ENCODE results near the gene LMF1. TPM values are rescaled to one million over a fixed set of nuclear protein-coding genes. Genes with fewer than 3 reads are reported as not detected.

LMF1 gene
- total and polyA plus RNA-seq, 2 donors (not counting 1 experiment from before 2014, with no cell fraction given): 36.4 to 63.2 TPM

DNA sequence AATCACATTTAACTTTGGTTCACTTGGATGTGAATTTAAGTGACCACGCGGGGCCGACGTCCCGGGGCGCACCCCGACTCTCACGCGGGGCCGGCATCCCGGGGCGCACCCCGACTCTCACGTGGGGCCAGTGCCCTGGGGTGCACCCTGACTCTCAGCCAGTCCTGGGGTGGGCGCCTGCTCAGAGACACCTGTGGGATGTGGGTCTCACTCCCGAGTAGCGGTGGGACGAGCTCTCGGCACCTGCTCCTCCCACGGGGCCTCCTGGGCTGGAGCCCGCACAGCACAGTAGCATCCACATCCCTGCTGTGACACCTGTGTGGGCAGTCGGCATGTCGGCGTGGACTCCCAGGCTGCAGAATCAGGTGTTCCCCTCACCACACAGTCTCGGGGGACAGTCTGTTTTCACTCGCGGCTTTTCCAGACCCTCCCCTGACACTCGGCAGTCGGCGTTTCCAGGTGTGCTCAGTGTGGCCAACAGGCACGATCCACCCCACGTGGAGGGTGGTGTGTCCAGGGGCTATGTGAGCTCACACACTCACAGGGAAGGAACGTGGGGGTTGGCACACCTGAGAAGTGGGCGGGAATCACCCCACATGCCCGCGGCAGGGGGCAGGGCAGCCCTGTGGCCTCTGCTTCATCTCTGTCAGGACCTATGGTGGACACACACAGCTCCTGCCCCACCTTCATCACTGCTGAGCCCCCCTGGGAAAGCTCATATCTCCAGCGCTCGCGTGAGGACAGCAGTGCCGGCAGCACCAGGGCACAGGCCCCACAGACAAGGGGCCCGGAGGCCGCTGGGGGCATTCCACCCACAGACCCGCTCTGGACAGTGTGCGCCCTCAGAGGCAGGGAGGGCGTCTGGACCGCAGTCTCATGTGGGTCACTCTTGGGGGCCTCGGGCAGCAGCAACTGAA, 51.8 kb downstream of the LMF1 start:
- H3K36me3 ChIP-seq (replicated peaks in 1 of 2; ENCODE audit: control extremely low read depth in 1 of 2, control insufficient read depth in 1 of 2, extremely low read depth in 1 of 2, insufficient read depth in 2 of 2, low read length in 1 of 2): no peaks in the 10 kb centered on the region
- 95% methylated on average over 47 of the region's 47 CpGs for WGBS (ENCODE audit: insufficient coverage)
- H3K4me2 ChIP-seq (replicated peaks; ENCODE audit: low read depth, low read length, poor library complexity, severe bottlenecking): no peak overlapping the region
- POLR2A ChIA-PET: no interaction called here
- H3K9me3 Mint-ChIP-seq (ENCODE audit: insufficient read depth): no peaks in the 10 kb centered on the region
- no peaks in the 10 kb centered on the region for H3K27me3 ChIP-seq (replicated peaks in 1 of 4; ENCODE audit: control extremely low read depth in 1 of 4, control insufficient read depth in 3 of 4, insufficient read depth in 4 of 4, low read length in 3 of 4)
- no peak overlapping the region for H3K27ac Mint-ChIP-seq
- intact Hi-C loops (cut with micrococcal nuclease): no loop called here
- CTCF ChIA-PET: no interaction called here
- H3K27ac ChIP-seq (ENCODE audit: low read length in 2 of 2): no peak overlapping the region
- H3K4me3 Mint-ChIP-seq: no peak overlapping the region
- peaks cover 12% of the 10 kb centered on the region for H3K4me1 Mint-ChIP-seq
- no peak for ATAC-seq (ENCODE audit: low read depth)
- H3K9me3 ChIP-seq (ENCODE audit: control extremely low read depth in 1 of 3, control insufficient read depth in 2 of 3, insufficient read depth in 1 of 3, low read length in 2 of 3): peaks cover 0 to 17% (median 0%) of the 10 kb centered on the region in 3 donors
- H3K79me2 ChIP-seq (ENCODE audit: control insufficient read depth, insufficient read depth, low read length): no peaks in the 10 kb centered on the region
- no peaks in the 10 kb centered on the region for H3K27me3 Mint-ChIP-seq
- H2AFZ ChIP-seq (ENCODE audit: insufficient read depth, low read depth, low read length, poor library complexity, severe bottlenecking): no peak overlapping the region
- TF ChIP-seq CTCF (IDR thresholded peaks at IDR 0.05) (no peak), EZH2 (IDR thresholded peaks at IDR 0.05; ENCODE audit: borderline replicate concordance, insufficient read depth, low read depth, low read length, poor library complexity, severe bottlenecking) (no peak)
- no peak for DNase-seq
- peaks cover 0 to 4% of the 10 kb centered on the region in 2 donors for H3K4me1 ChIP-seq (ENCODE audit: control insufficient read depth in 2 of 2, insufficient read depth in 2 of 2, low read length in 2 of 2)
- H3K9ac ChIP-seq (ENCODE audit: low read length): no peak overlapping the region
- H3K4me3 ChIP-seq (ENCODE audit: control extremely low read depth in 1 of 5, extremely low read depth in 1 of 5, insufficient read depth in 1 of 5, low read depth in 2 of 5, low read length in 4 of 5): no peak overlapping the region
- peaks cover 9% of the 10 kb centered on the region for H4K20me1 ChIP-seq (ENCODE audit: control insufficient read depth, insufficient read depth, low read length, poor library complexity, severe bottlenecking)

DNA sequence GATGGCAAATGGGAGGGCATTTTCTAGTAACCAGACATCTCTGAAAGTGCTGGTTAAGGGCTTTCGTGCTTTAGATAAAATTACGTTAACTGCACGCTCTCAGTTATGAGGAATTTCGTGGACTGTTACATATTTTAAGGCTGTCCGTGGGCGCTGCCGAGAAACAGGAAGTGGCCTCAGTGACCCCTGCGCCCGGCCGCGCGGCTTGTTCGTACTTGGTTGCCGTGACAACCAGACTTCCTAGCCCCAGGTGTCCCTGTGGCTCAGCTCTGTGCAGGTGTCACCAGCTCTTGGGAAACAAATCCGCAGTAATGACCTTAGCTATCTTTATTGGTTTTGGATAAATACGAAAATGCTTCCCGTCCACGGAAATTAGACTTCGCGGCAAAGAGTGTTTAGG, 52.7 kb downstream of the LMF1 start:
- Histone ChIP-seq H3K79me2 (ENCODE audit: control insufficient read depth, insufficient read depth, low read length) (no peaks in the 10 kb centered on the region), H3K4me1 (ENCODE audit: control insufficient read depth in 2 of 2, insufficient read depth in 2 of 2, low read length in 2 of 2) (peaks cover 0 to 4% of the 10 kb centered on the region in 2 donors), H2AFZ (ENCODE audit: insufficient read depth, low read depth, low read length, poor library complexity, severe bottlenecking) (no peak overlapping the region), H3K27ac (ENCODE audit: low read length in 2 of 2) (no peak overlapping the region), H3K27me3 (replicated peaks in 1 of 4; ENCODE audit: control extremely low read depth in 1 of 4, control insufficient read depth in 3 of 4, insufficient read depth in 4 of 4, low read length in 3 of 4) (no peaks in the 10 kb centered on the region), H4K20me1 (ENCODE audit: control insufficient read depth, insufficient read depth, low read length, poor library complexity, severe bottlenecking) (peaks cover 9% of the 10 kb centered on the region), H3K4me2 (replicated peaks; ENCODE audit: low read depth, low read length, poor library complexity, severe bottlenecking) (no peak overlapping the region), H3K4me3 (ENCODE audit: control extremely low read depth in 1 of 5, extremely low read depth in 1 of 5, insufficient read depth in 1 of 5, low read depth in 2 of 5, low read length in 4 of 5) (no peak overlapping the region), H3K36me3 (replicated peaks in 1 of 2; ENCODE audit: control extremely low read depth in 1 of 2, control insufficient read depth in 1 of 2, extremely low read depth in 1 of 2, insufficient read depth in 2 of 2, low read length in 1 of 2) (peaks cover 0 to 5% of the 10 kb centered on the region in 2 experiments), H3K9ac (ENCODE audit: low read length) (no peak overlapping the region), H3K9me3 (ENCODE audit: control extremely low read depth in 1 of 3, control insufficient read depth in 2 of 3, insufficient read depth in 1 of 3, low read length in 2 of 3) (peaks cover 0 to 12% (median 0%) of the 10 kb centered on the region in 3 donors)
- WGBS (ENCODE audit: insufficient coverage): 94% methylated on average over 20 of the region's 20 CpGs
- ATAC-seq (ENCODE audit: low read depth) (no peak), DNase-seq (no peak)
- ChIA-PET POLR2A (no interaction called here), CTCF (no interaction called here)
- peaks cover 12% of the 10 kb centered on the region for H3K4me1 Mint-ChIP-seq
- intact Hi-C loops (cut with micrococcal nuclease): no loop called here
- no peaks in the 10 kb centered on the region for H3K9me3 Mint-ChIP-seq (ENCODE audit: insufficient read depth)
- H3K4me3 Mint-ChIP-seq: no peak overlapping the region
- no peak overlapping the region for H3K27ac Mint-ChIP-seq
- no peaks in the 10 kb centered on the region for H3K27me3 Mint-ChIP-seq
- TF ChIP-seq EZH2 (IDR thresholded peaks at IDR 0.05; ENCODE audit: borderline replicate concordance, insufficient read depth, low read depth, low read length, poor library complexity, severe bottlenecking) (no peak), CTCF (IDR thresholded peaks at IDR 0.05) (no peak)

Measured in B cell (primary cell).